ENCODE data around the gene SNRNP40. TPM values are rescaled to one million over a fixed set of nuclear protein-coding genes. Genes with fewer than 3 reads are reported as not detected.
A peak's percentile ranks its signal among the peaks of the same experiment; 100 is the strongest.

SNRNP40 gene
- total RNA-seq, 4 donors from 2014 or later, result 24.3 to 54.7 (median 51.3) TPM

GRCh38 chr1:31238986-31239613, 57.5 kb downstream of the SNRNP40 start:
- peaks cover 0 to 88% (median 14%) of the 10 kb centered on the region in 4 donors for H3K27me3 ChIP-seq
- no peak for DNase-seq
- peak overlapping the region in 3 of 4 donors; percentile 23 to 59 (median 40) for H3K4me3 ChIP-seq
- TF ChIP-seq POLR2A (IDR thresholded peaks at IDR 0.05), result no peak
- no peak for TF ChIP-seq CTCF (IDR thresholded peaks at IDR 0.05)
- intact Hi-C loops (cut with DNase I), result no loop called here
- H3K4me1 ChIP-seq, result peaks cover 0 to 17% (median 9%) of the 10 kb centered on the region in 3 donors
- H3K27ac ChIP-seq, result no peak overlapping the region
- H3K36me3 ChIP-seq, result no peaks in the 10 kb centered on the region
- H3K9me3 ChIP-seq, result no peaks in the 10 kb centered on the region
- WGBS, 2 donors, result 0 to 2% methylated on average over 3 to 4 of the region's 56 CpGs

- 14 to 35% methylated on average over 2 of the region's 4 CpGs for WGBS, 2 donors
- Histone ChIP-seq H3K4me1 (peaks cover 0 to 17% (median 9%) of the 10 kb centered on the region in 3 donors), H3K27me3 (peaks cover 0 to 93% (median 14%) of the 10 kb centered on the region in 4 donors), H3K9me3 (no peaks in the 10 kb centered on the region), H3K36me3 (no peaks in the 10 kb centered on the region), H3K4me3 (peak overlapping the region in 1 of 4 donors; percentile 59), H3K27ac (no peak overlapping the region)
- no peak for TF ChIP-seq CTCF (IDR thresholded peaks at IDR 0.05)
- TF ChIP-seq POLR2A (IDR thresholded peaks at IDR 0.05), result no peak
- no peak for DNase-seq
- intact Hi-C loops (cut with DNase I), result no loop called here
These were observed 58.0 kb downstream of the SNRNP40 start for GRCh38 chr1:31238612-31238985.

DNA sequence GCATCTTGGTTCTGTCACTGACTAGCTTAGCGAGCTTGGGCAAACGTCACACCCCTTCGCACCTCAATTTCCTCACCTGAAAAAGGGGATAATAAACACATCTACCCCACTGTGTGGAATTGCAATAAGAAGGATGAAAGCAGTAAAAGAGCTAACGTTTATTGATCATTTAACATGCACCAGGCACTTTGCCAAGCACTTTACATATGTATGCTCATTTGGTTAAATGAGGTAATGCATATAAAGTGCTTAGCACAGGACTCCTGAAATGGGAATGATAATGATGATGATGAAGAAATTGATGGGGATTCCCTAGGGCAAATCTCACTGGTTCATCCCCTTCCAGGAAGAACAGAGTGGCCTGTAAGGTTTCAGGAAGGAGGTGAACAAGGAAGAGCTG, 61.7 kb downstream of the SNRNP40 start:
- DNase-seq, result no peak
- Histone ChIP-seq H3K4me3 (no peak overlapping the region), H3K4me1 (peaks cover 0 to 14% (median 9%) of the 10 kb centered on the region in 3 donors), H3K9me3 (no peaks in the 10 kb centered on the region), H3K27ac (no peak overlapping the region), H3K36me3 (no peaks in the 10 kb centered on the region), H3K27me3 (peaks cover 0 to 72% (median 8%) of the 10 kb centered on the region in 4 donors)
- 49 to 68% methylated on average over 4 of the region's 4 CpGs for WGBS, 2 donors
- TF ChIP-seq CTCF (IDR thresholded peaks at IDR 0.05) (no peak), POLR2A (IDR thresholded peaks at IDR 0.05) (no peak)
- intact Hi-C loops (cut with DNase I), result no loop called here

DNA sequence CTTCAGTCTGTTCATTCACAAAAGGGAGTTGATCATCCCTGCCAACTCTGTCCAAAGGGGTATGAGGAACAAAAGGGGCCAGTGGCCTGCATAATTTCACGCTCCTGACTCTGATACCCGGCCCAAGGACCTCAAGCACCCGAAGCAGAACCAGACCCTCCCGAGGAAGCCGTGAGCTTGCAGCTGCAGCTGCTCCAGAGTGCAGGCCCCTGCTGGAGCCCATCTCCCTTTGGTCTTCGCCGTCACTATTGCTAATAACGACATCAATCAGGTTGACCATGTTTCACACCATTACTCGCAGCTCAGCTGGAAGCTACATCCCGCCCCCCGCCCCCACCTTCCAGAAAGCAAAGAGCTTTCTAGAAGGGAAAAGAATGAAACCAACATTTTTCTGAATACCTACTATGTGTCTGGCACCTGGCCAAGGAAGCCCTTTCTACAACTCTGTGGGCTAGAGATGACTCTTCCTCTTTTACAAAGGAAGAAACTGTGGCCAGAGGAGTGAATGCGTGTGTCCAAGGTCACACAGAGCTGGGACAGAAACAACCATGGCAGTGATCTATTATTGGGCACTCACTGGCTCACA, 62.4 kb downstream of the SNRNP40 start:
- Histone ChIP-seq H3K4me1 (peaks cover 0 to 7% (median 4%) of the 10 kb centered on the region in 3 donors), H3K27me3 (peaks cover 0 to 65% (median 8%) of the 10 kb centered on the region in 4 donors), H3K27ac (no peak overlapping the region), H3K4me3 (no peak overlapping the region), H3K36me3 (no peaks in the 10 kb centered on the region), H3K9me3 (no peaks in the 10 kb centered on the region)
- no peak for DNase-seq
- WGBS, 2 donors, result 58 to 66% methylated on average over 4 to 10 of the region's 12 CpGs
- intact Hi-C loops (cut with DNase I), result no loop called here
- no peak for TF ChIP-seq CTCF (IDR thresholded peaks at IDR 0.05)
- TF ChIP-seq POLR2A (IDR thresholded peaks at IDR 0.05), result no peak

DNA sequence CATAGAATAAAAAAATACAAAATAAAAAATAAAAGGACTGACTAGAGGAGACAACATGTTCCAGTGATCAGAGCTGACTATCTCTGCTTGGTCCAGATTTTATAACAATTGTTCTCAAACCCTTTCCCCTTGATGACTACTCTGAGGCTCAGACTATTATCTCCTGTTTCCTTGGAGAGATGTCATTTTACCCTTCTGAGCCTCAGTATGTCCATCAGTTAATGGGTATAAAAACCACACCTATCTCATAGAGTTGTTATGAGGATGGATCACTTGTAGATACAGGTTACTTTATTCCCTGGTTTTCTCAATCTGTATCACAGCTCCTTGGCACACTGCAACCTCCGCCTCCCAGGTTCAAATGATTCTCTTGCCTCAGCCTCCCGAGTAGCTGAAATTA, 63.9 kb downstream of the SNRNP40 start:
- H3K27ac ChIP-seq, result no peak overlapping the region
- DNase-seq, result no peak
- H3K36me3 ChIP-seq, result no peaks in the 10 kb centered on the region
- TF ChIP-seq CTCF (IDR thresholded peaks at IDR 0.05), result no peak
- no peak for TF ChIP-seq POLR2A (IDR thresholded peaks at IDR 0.05)
- H3K4me1 ChIP-seq, result no peaks in the 10 kb centered on the region
- WGBS, 2 donors, result 90% methylated on average over 2 of the region's 2 CpGs
- no peak overlapping the region for H3K4me3 ChIP-seq
- H3K27me3 ChIP-seq, result peaks cover 0 to 50% (median 3%) of the 10 kb centered on the region in 4 donors
- intact Hi-C loops (cut with DNase I), result no loop called here
- H3K9me3 ChIP-seq, result no peaks in the 10 kb centered on the region
